Placental pericyte (primary cell): ENCODE results near the gene AZIN2. TPM values are rescaled to one million over a fixed set of nuclear protein-coding genes. Genes with fewer than 3 reads are reported as not detected.

Experiments used
- total RNA-seq: library from RNA; depleted of rRNA; stranded (reverse); fragments of >200 nt; gene quantifications from 2 replicates; pipeline ENCODE4 v1.2.3, GENCODE V29; 2012

AZIN2 gene
- 6.2 and 13.3 TPM in 2 replicates for total RNA-seq

GRCh38 chr1:33080885-33081553 is at the start of gene AZIN2:
AZIN2 (plus strand) TSS chr1:33081153; CDS start chr1:33082250, 1,097 bp downstream.

GRCh38 chr1:33036526-33037503 is 44.1 kb upstream of the AZIN2 start, which contains the start of gene AK2:
AK2 (minus strand) TSS chr1:33036883; CDS start chr1:33036828, 55 bp downstream.

Other genes starting within 250 kb of the AZIN2 start
- gene FNDC5, start 210.2 kb upstream of the AZIN2 start, total RNA-seq: 0.22 and 0.29 TPM in 2 replicates
- not detected in 2 replicates for gene HPCA, start 194.7 kb upstream of the AZIN2 start, total RNA-seq
- 10.3 and 29.3 TPM in 2 replicates for gene TMEM54, start 179.8 kb upstream of the AZIN2 start, total RNA-seq
- gene RNF19B, start 116.3 kb upstream of the AZIN2 start, total RNA-seq: 24.5 and 35.9 TPM in 2 replicates
- 143 and 235 TPM in 2 replicates for gene AK2, start 44.3 kb upstream of the AZIN2 start, total RNA-seq
- gene TRIM62, start 100.9 kb downstream of the AZIN2 start, total RNA-seq: 5.0 and 6.3 TPM in 2 replicates
- 11.6 and 13.5 TPM in 2 replicates for gene ZNF362, start 175.3 kb downstream of the AZIN2 start, total RNA-seq
- gene A3GALT2, start 239.9 kb downstream of the AZIN2 start, total RNA-seq: 0.29 TPM in 1 of 2 replicates, not detected in the other